SK-N-MC (cell line): ENCODE data around the gene RYR2.

Experiments used
- EZH2 ChIP-seq: fragments of 200-600 bp; sonication (generic); IDR thresholded peaks from one replicate; pipeline ENCODE4 v1.6.1; 2017; ENCODE audit warnings: antibody characterized with exemption
- POLR2AphosphoS5 ChIP-seq: IDR thresholded peaks from 2 replicates; pipeline ENCODE4 v1.6.1; 2012; ENCODE audit warnings: mild to moderate bottlenecking, low read depth, low read length, borderline replicate concordance

DNA sequence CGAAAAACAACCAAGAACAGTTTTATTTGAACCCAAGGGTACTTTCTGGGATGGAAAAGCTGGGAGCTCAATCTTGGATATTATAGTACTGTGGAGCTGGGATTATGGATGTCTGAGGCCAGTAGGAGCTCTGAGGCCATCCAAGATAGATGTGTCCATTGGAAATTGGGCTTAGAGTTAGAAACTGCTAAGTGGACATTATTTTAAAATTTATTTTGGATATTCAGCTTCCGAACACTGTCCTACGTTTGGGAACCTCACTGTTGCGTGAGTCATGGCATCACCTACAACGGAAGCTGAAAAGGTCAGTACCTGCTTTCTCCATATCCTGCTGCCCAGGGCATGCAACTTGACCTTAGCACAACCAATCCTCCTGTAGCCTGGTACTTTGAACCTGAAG, 61.0 kb downstream of the RYR2 start:
- TF ChIP-seq POLR2AphosphoS5, result no peak
- no peak for TF ChIP-seq EZH2
